Erythroblast (primary cell): ENCODE data around the gene SMIM28.

Experiments
- GATA1 ChIP-seq: IDR thresholded peaks from 2 replicates; pipeline ENCODE4 v1.6.1; 2011; ENCODE audit warnings: low read depth, mild to moderate bottlenecking, control low read depth, low read length, moderate library complexity
- POLR2A ChIP-seq: IDR thresholded peaks from 2 replicates; pipeline ENCODE4 v1.6.1; 2011; ENCODE audit warnings: mild to moderate bottlenecking, low read length

DNA sequence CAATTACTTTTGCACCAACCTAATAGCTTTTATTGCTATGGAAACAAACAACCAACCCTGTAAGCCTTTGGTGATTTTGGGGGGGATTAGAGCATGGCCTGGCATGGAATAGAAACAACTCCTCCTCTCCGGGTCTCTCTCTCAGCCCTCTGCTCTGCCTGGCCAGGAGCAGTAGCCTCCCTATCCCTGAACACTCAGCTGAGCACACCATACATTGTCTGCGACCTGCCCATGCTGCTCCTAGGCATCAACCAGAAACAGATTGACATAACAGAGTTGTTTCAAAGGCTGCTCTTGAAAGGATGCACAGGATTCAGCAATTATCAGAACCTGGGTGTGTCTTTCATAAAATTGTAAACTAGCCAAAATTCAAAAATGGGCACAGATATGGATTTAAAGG is 29.8 kb upstream of the SMIM28 start:
- TF ChIP-seq POLR2A (no peak), GATA1 (no peak)
